Adipose tissue (tissue), 3 donors: ENCODE measurements around the gene PHACTR3. TPM values are rescaled to one million over a fixed set of nuclear protein-coding genes. Genes with fewer than 3 reads are reported as not detected.

Experiments used
- H3K27ac ChIP-seq: one replicate; pipeline ENCODE4 v1.5.1; 2013; ENCODE audit warnings: low read depth, low read length
- WGBS, 3 donors: extraction: QIAGEN DNeasy Blood & Tissue Kit; methylation state at CpG; one replicate each; pipeline ENCODE4 v1.1.7; 2013; 5-methylcytosine and 5-hydroxymethylcytosine counted together
- polyA plus RNA-seq, 3 donors: library from polyadenylated mRNA; stranded (reverse); fragments of 200-250 nt; gene quantifications; one replicate each; pipeline ENCODE4 v1.2.3, GENCODE V29; 2013
- donor health status: healthy with polysubstance abuse.
- donor health status: Bipolar disorder and iron deficiency.
- donor health status: healthy.

PHACTR3 gene
- polyA plus RNA-seq, 3 donors = 0.10 to 0.42 TPM; not detected in 1

GRCh38 chr20:59785986-59786795, 181.9 kb downstream of the PHACTR3 start:
- WGBS, 3 donors = 79 to 83% (median 81%) methylated on average over 10 of the region's 10 CpGs
- H3K27ac ChIP-seq = no peak overlapping the region

DNA sequence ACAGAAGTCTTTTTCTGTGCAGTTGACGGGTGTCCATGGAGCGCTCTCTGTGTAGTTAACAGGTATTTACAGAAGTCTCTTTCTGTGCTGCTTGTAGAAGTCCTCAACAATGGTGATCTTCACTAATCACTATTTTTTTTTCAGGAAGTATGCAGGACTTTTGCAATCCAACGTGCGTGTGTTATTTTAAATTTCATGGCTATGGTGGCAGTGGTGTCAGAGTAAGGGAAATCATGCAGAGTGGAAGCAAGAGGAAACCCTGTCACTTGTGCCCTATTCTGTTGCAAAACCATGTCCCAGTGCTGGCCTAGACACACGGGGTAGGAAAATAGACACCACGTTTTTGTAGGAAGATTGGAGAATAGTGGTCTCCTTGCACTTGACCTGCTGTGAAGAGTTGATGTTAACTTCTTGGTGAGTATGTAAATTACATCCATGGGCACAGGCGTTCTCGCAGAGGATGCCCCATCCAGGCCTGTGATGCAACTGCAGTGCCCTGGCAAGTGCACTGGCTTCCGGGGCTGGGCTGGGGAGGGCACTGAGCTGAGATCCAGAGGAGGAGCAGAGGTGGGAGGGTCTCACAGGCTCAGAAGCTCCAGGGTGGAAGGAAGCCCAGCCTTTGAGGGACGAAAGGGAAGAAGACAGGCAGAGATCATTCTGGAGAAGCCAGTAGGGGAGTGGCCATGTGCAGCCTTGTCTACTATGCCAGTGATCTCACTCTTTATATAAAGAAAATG, 182.6 kb downstream of the PHACTR3 start:
- no peak overlapping the region for H3K27ac ChIP-seq
- WGBS, 3 donors = 48 to 58% (median 51%) methylated on average over 10 of the region's 10 CpGs

DNA sequence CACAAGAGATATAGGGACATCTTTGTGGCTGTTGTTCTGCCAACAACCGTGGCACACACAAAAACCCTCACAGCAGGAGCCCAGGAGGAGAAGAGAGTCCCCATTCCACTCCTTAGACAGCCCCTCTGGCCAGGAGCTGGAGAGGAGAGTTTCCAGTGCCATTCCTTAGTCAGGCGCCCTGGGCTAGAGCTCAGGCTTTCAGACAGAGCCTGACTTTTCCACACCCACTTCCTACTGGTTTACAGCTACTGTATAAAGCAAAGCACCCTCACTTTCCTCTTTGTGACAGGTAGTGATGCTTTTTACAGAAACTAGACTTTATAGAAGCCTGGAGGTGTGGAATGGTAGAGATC, 183.2 kb downstream of the PHACTR3 start:
- H3K27ac ChIP-seq = no peak overlapping the region
- 46 to 52% (median 50%) methylated on average over 2 of the region's 2 CpGs for WGBS, 3 donors

DNA sequence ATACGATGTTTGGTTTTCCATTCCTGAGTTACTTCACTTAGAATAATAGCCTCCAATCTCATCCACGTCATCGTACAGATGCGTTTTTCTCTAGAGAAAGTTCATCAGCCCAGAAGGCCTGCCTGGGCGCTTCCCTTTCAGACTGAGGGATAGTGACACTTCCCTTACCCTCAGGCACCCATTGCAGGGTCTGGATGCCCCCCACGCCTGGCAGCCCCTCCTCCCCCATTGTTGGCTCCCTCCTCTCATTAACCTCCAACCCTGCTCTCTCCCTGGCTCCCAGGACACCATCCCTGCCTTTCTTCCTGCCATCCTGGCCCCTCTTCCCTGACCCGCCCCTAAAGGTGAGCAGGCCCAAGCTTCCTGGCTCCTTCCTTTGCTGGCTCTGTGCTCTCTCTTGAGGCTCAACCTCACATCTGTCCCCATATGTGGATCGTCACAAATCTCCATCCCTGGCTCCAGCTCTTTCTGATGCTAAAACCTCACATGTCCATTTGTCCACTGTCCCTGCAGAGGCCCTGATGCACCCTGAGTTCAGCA, 183.9 kb downstream of the PHACTR3 start:
- H3K27ac ChIP-seq = no peak overlapping the region
- 63 to 69% (median 66%) methylated on average over 8 of the region's 8 CpGs for WGBS, 3 donors

DNA sequence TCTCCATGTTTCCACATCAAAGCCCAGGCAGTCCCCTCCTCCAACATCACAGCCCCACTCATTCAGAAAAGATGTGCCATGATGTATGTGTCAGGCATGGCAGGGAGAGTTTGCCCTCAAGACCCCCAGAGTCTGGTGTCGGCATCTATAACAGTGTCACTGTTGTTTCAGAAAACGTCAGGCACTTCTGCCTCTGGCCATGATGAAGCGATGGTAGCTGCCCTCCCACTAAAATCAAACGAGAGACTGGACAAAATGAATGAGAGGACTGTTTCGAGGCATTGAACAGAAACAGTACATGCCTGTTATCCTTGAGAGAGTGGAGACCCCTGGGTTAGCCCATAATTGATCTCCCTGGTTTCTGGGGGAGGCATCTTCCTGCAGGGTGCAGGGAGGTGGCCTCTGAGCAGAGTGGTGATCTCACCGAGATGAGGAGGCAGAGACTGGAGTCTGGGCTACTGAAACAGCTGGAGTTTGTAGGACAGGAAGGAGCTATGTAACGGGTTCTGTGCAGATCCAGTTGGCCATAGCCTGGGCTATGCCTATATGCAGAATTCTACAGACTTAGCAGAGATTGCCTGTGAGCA, 184.6 kb downstream of the PHACTR3 start:
- no peak overlapping the region for H3K27ac ChIP-seq
- WGBS, 3 donors = 60 to 76% (median 73%) methylated on average over 7 of the region's 7 CpGs

GRCh38 chr20:59789686-59790085, 185.3 kb downstream of the PHACTR3 start:
- WGBS, 3 donors = 30 to 35% (median 32%) methylated on average over 2 of the region's 2 CpGs
- no peak overlapping the region for H3K27ac ChIP-seq

DNA sequence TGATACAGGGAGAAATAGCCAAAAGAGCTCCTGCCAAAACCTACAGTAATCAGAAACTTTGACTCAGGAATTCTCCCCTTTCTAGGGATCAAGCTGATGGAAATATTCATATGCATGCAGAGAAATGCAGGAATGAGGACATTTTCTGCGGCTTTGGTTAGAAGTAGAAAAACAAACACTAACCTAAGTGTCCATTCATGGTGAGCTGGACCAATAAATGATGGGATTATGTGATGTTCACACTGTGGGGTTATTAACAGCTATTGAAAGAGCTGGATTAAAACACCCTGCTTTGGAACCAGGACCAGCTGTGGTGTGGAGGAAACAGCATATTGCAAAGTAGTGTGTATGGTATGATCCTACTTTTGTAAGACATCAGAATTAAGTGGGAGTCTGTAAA, 186.0 kb downstream of the PHACTR3 start:
- H3K27ac ChIP-seq = no peak overlapping the region
- 64 to 78% (median 74%) methylated on average over 1 of the region's 1 CpG for WGBS, 3 donors

GRCh38 chr20:59792300-59792699, 188.0 kb downstream of the PHACTR3 start:
- WGBS, 3 donors = 82 to 97% (median 94%) methylated on average over 1 of the region's 1 CpG
- no peak overlapping the region for H3K27ac ChIP-seq

GRCh38 chr20:59794555-59794954, 190.2 kb downstream of the PHACTR3 start:
- WGBS, 3 donors = 55 to 68% (median 61%) methylated on average over 2 of the region's 2 CpGs
- H3K27ac ChIP-seq = no peak overlapping the region

DNA sequence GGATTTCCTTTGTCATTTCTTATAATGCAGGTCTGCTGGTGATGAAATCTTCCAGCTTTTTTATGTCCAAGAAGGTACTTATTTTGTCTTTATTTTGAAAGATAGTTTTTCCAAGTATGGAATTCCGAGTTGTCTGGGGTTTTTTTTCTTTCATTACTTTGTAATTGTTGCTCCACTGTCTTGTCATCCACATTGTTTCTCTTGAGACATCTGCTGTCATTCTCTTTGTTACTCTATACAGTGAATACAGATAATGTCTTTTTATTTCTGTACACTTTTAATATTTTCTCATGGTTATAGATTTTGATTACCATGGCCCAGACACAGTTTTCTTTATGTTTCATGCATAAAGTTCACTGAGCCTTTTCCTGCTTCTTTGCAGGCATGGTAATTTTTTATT, 196.0 kb downstream of the PHACTR3 start:
- 28 to 59% (median 52%) methylated on average over 1 of the region's 1 CpG for WGBS, 3 donors
- H3K27ac ChIP-seq = no peak overlapping the region

- no peak overlapping the region for H3K27ac ChIP-seq
- WGBS, 3 donors = 70 to 86% (median 79%) methylated on average over 4 of the region's 4 CpGs
Observed at GRCh38 chr20:59802018-59802417, 197.7 kb downstream of the PHACTR3 start.

GRCh38 chr20:59802471-59803221, 198.3 kb downstream of the PHACTR3 start:
- WGBS, 3 donors = 71 to 80% (median 74%) methylated on average over 9 of the region's 9 CpGs
- no peak overlapping the region for H3K27ac ChIP-seq

GRCh38 chr20:59804347-59804746, 200.0 kb downstream of the PHACTR3 start:
- 27 to 52% (median 34%) methylated on average over 5 of the region's 5 CpGs for WGBS, 3 donors

GRCh38 chr20:59804871-59805665, 200.7 kb downstream of the PHACTR3 start:
- H3K27ac ChIP-seq = no peak overlapping the region
- 59 to 78% (median 77%) methylated on average over 9 of the region's 9 CpGs for WGBS, 3 donors

More at GRCh38 chr20:59804347-59804746, 200.0 kb downstream of the PHACTR3 start:
- no peak overlapping the region for H3K27ac ChIP-seq

- H3K27ac ChIP-seq = no peak overlapping the region
- 82 to 86% (median 83%) methylated on average over 26 of the region's 26 CpGs for WGBS, 3 donors
Observed at GRCh38 chr20:59805786-59806577, 201.6 kb downstream of the PHACTR3 start.

DNA sequence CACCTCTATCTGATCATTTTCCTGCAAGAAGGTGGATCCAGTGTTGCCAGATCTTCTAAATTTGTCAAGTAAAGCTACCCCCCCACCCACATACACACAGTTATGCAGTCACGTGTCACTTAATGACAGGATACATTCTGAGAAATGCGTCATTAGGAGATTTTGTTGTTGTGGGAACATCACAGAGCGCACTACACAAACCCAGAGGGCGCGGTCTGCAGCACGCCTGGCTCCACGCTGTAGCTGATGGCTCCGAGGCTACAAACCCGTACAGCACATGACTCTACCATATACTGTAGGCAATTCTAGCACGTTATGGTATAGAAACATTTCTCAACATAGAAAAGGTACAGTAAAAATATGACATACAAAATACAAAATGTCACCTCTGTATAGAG, 202.2 kb downstream of the PHACTR3 start:
- WGBS, 3 donors = 92 to 94% (median 93%) methylated on average over 10 of the region's 10 CpGs
- no peak overlapping the region for H3K27ac ChIP-seq
